GM19395 (cell line): Measurements from ENCODE around the gene NT5DC4.

Source experiments
- ATAC-seq: cut with Tn5 transposase; IDR thresholded peaks from one replicate; pipeline ENCODE4 v1.9.1; 2021; ENCODE audit warnings: mild to moderate bottlenecking, moderate library complexity; ENCODE audit not compliant: unreplicated experiment

The NT5DC4 gene

GRCh38 chr2:112722816-112723546 lies 2.2 kb downstream of the NT5DC4 start:
- ATAC-seq = no peak

GRCh38 chr2:112723547-112723940 lies 2.7 kb downstream of the NT5DC4 start:
- no peak for ATAC-seq

GRCh38 chr2:112723995-112724394 lies 3.2 kb downstream of the NT5DC4 start:
- no peak for ATAC-seq

- ATAC-seq = no peak
Measured at GRCh38 chr2:112724591-112725525, 4.0 kb downstream of the NT5DC4 start.

- peak; percentile 44 for ATAC-seq
Measured at GRCh38 chr2:112725545-112726457, 5.0 kb downstream of the NT5DC4 start.

GRCh38 chr2:112726487-112727190 lies 5.8 kb downstream of the NT5DC4 start:
- peak; percentile 68 for ATAC-seq

- ATAC-seq = no peak
Measured at GRCh38 chr2:112727276-112728028, 6.6 kb downstream of the NT5DC4 start.

GRCh38 chr2:112728029-112728362 lies 7.2 kb downstream of the NT5DC4 start:
- ATAC-seq = no peak

GRCh38 chr2:112728378-112729175 lies 7.8 kb downstream of the NT5DC4 start:
- no peak for ATAC-seq

- ATAC-seq = no peak
Measured at GRCh38 chr2:112730216-112730615, 9.4 kb downstream of the NT5DC4 start.

- ATAC-seq = no peak
Measured at GRCh38 chr2:112730791-112731190, 10.0 kb downstream of the NT5DC4 start.

GRCh38 chr2:112731479-112731878 lies 10.7 kb downstream of the NT5DC4 start:
- ATAC-seq = no peak

GRCh38 chr2:112733456-112733855 lies 12.6 kb downstream of the NT5DC4 start:
- no peak for ATAC-seq

GRCh38 chr2:112733871-112734270 lies 13.1 kb downstream of the NT5DC4 start:
- ATAC-seq = no peak

- ATAC-seq = no peak
Measured at GRCh38 chr2:112737542-112738232, 16.9 kb downstream of the NT5DC4 start.

GRCh38 chr2:112740527-112740926 lies 19.7 kb downstream of the NT5DC4 start:
- ATAC-seq = no peak

GRCh38 chr2:112749755-112750559 lies 29.1 kb downstream of the NT5DC4 start:
- peak; percentile 77 for ATAC-seq

GRCh38 chr2:112750560-112750843 lies 29.7 kb downstream of the NT5DC4 start:
- ATAC-seq = no peak
